Spleen (tissue), 13 donors: ENCODE data around the gene FSIP2. TPM values are rescaled to one million over a fixed set of nuclear protein-coding genes. Genes with fewer than 3 reads are reported as not detected.

Source experiments
- DNase-seq: peaks from one replicate; pipeline ENCODE4 v3.0.0-alpha.2; 2020
- H3K27ac ChIP-seq, 8 donors: fragments of 200-600 bp; sonication (generic) in 7 of 8; 1 replicate in 4 of 8; 2 replicates in 4 of 8; pipeline versions ENCODE4 v1.5.0 to v1.8.0; 2016 to 2021; ENCODE audit warnings: inconsistent platforms in 4 of 8, mild to moderate bottlenecking in 4 of 8, moderate library complexity in 1 of 8
- H3K27me3 ChIP-seq, 7 donors: fragments of 200-600 bp; sonication (generic) in 6 of 7; replicated peaks in 1 of 7; 1 replicate in 4 of 7; 2 replicates in 3 of 7; pipeline versions ENCODE4 v1.5.0 to v1.8.0; 2016 to 2021; ENCODE audit warnings: inconsistent platforms in 3 of 7, mild to moderate bottlenecking in 1 of 7
- H3K36me3 ChIP-seq, 6 donors: fragments of 200-600 bp; sonication (generic) in 5 of 6; 1 replicate in 4 of 6; 2 replicates in 2 of 6; pipeline versions ENCODE4 v1.5.0 to v1.8.0; 2016 to 2021; ENCODE audit warnings: inconsistent platforms in 2 of 6
- H3K4me1 ChIP-seq, 6 donors: fragments of 200-600 bp; sonication (generic) in 5 of 6; 1 replicate in 3 of 6; 2 replicates in 3 of 6; pipeline versions ENCODE4 v1.5.0 to v1.8.0; 2016 to 2021; ENCODE audit warnings: inconsistent platforms in 3 of 6
- H3K4me3 ChIP-seq, 8 donors: fragments of 200-600 bp; sonication (generic) in 7 of 8; 1 replicate in 4 of 8; 2 replicates in 4 of 8; pipeline versions ENCODE4 v1.5.0 to v1.8.0; 2016 to 2021; ENCODE audit warnings: inconsistent platforms in 4 of 8, mild to moderate bottlenecking in 4 of 8, moderate library complexity in 2 of 8
- H3K9me3 ChIP-seq, 8 donors: fragments of 200-600 bp; sonication (generic) in 7 of 8; 1 replicate in 4 of 8; 2 replicates in 4 of 8; pipeline versions ENCODE4 v1.5.0 to v1.8.0; 2016 to 2021; ENCODE audit warnings: inconsistent platforms in 4 of 8
- CTCF ChIP-seq, 11 experiments: fragments of 200-600 bp in 7 of 11; fragments of 450-650 bp in 4 of 11; sonication (generic) in 4 of 11; IDR thresholded peaks in 8 of 11; conservative IDR thresholded peaks in 3 of 11; 1 replicate in 7 of 11; 2 replicates in 4 of 11; pipeline versions ENCODE4 v1.4.0 to v1.8.0; 2016 to 2021; ENCODE audit warnings: antibody characterized with exemption in 11 of 11, inconsistent platforms in 4 of 11, mild to moderate bottlenecking in 1 of 11
- POLR2A ChIP-seq, 3 donors: fragments of 450-650 bp; IDR thresholded peaks; one replicate each; pipeline ENCODE4 v1.5.1; 2017; ENCODE audit warnings: antibody characterized with exemption in 3 of 3, mild to moderate bottlenecking in 1 of 3
- POLR2AphosphoS5 ChIP-seq, 3 donors: sonication (generic); formaldehyde crosslinking; IDR thresholded peaks; one replicate each; pipeline ENCODE4 v1.5.1; 2017; ENCODE audit warnings: antibody characterized with exemption in 3 of 3
- WGBS, 5 donors: extraction: QIAGEN DNeasy Blood & Tissue Kit in 3 of 5; methylation state at CpG; one replicate each; pipeline versions ENCODE4 v1.1.5 to v1.1.7; 2013 to 2018; 5-methylcytosine and 5-hydroxymethylcytosine counted together
- intact Hi-C: fragments of 100-400 bp; cut with DNase I; formaldehyde crosslinking; loops from one replicate; pipeline ENCODE4 v1.15.0; 2023; ENCODE audit warnings: low total_unique reads
- long read RNA-seq, 2 donors: transcript quantifications; one replicate each; lab custom pipeline, GENCODE V29; 2026
- polyA plus RNA-seq, 3 donors: library from polyadenylated mRNA; stranded (reverse); fragments of 200-250 nt; gene quantifications; one replicate each; pipeline ENCODE4 v1.2.1, GENCODE V29; 2013
- total RNA-seq, 7 donors: library from RNA; depleted of rRNA in 3 of 7; stranded (reverse); fragments of >200 nt in 3 of 7; fragmentation: NEBNext Ultra II Directional in 4 of 7; extraction: Animal tissue kit (Norgen Biotek cat#: 25700) in 4 of 7; gene quantifications; one replicate each; pipeline versions ENCODE4 v1.1.0 to v1.2.1, GENCODE V29; 2016 to 2021
- donor health status: healthy with polysubstance abuse.
- donor health status: DM: no; HTN: no; CAD: no; lungs with moderate emphysema.
- donor health status: DM: no; HTN: no; CAD: no.
- donor health status: Bipolar disorder and iron deficiency.
- donor health status: healthy.
- donor health status: DM: no; HTN: no; CAD: no.
- donor health status: DM: yes; HTN: yes; CAD: no.

Gene FSIP2
- total RNA-seq (1 to 10 TPM in 1 of 7 donors, under 1 TPM in 6; 0.20 to 2.6 (median 0.49) TPM), polyA plus RNA-seq (under 1 TPM; 0.03 to 0.11 (median 0.03) TPM)
- long read RNA-seq, donor 1: 0 reads
- long read RNA-seq, donor 2: 0 reads

- TF ChIP-seq POLR2A (IDR thresholded peaks at IDR 0.05) (no peak), CTCF (IDR thresholded peaks at IDR 0.05 in 8 of 11, conservative IDR thresholded peaks at IDR 0.05 in 3 of 11) (peak; percentile 20 to 81 (median 75)), POLR2AphosphoS5 (IDR thresholded peaks at IDR 0.05) (peak in 2 of 3 donors; percentile 9 to 49)
- H3K4me1 ChIP-seq: peaks cover 0 to 7% (median 0%) of the 10 kb centered on the region in 6 donors
- peak; percentile 87 for DNase-seq
- intact Hi-C loops: no loop called here
- H3K9me3 ChIP-seq: peaks cover 0 to 15% (median 0%) of the 10 kb centered on the region in 8 donors
- no peak within 1 kb of the TSS for H3K27ac ChIP-seq
- 13 to 22% (median 13%) methylated on average over 37 to 59 of the region's 59 CpGs for WGBS, 5 donors
- peak within 1 kb of the TSS in 6 of 8 donors; percentile 3 to 60 (median 26) for H3K4me3 ChIP-seq
- H3K27me3 ChIP-seq: peaks cover 0 to 15% (median 0%) of the 10 kb centered on the region in 7 donors
- no peaks in the 10 kb centered on the region for H3K36me3 ChIP-seq
Observed at GRCh38 chr2:185738679-185739472, at the start of gene FSIP2. Gene FSIP2, plus strand, starts transcription at chr2:185738804. Its CDS starts 91 bp downstream, at chr2:185738895.

GRCh38 chr2:185689906-185690539 is 48.6 kb upstream of the FSIP2 start:
- Histone ChIP-seq H3K27ac (no peak overlapping the region), H3K27me3 (no peaks in the 10 kb centered on the region), H3K4me1 (no peaks in the 10 kb centered on the region), H3K36me3 (no peaks in the 10 kb centered on the region), H3K9me3 (peaks cover 0 to 9% (median 0%) of the 10 kb centered on the region in 8 donors), H3K4me3 (no peak overlapping the region)
- no peak for TF ChIP-seq POLR2A (IDR thresholded peaks at IDR 0.05)
- no peak for TF ChIP-seq POLR2AphosphoS5 (IDR thresholded peaks at IDR 0.05)
- no peak for TF ChIP-seq CTCF (IDR thresholded peaks at IDR 0.05 in 8 of 11, conservative IDR thresholded peaks at IDR 0.05 in 3 of 11)
- 69 to 85% (median 78%) methylated on average over 3 of the region's 3 CpGs for WGBS, 5 donors
- intact Hi-C loops: no loop called here
- DNase-seq: no peak

GRCh38 chr2:185695711-185696235 is 42.8 kb upstream of the FSIP2 start:
- H3K4me1 ChIP-seq: no peaks in the 10 kb centered on the region
- WGBS, 5 donors: 23 to 39% (median 24%) methylated on average over 2 of the region's 2 CpGs
- intact Hi-C loops: no loop called here
- H3K27me3 ChIP-seq: no peaks in the 10 kb centered on the region
- H3K9me3 ChIP-seq: peaks cover 0 to 5% (median 0%) of the 10 kb centered on the region in 8 donors
- DNase-seq: no peak
- H3K36me3 ChIP-seq: no peaks in the 10 kb centered on the region
- TF ChIP-seq CTCF (IDR thresholded peaks at IDR 0.05 in 8 of 11, conservative IDR thresholded peaks at IDR 0.05 in 3 of 11) (no peak), POLR2AphosphoS5 (IDR thresholded peaks at IDR 0.05) (no peak), POLR2A (IDR thresholded peaks at IDR 0.05) (no peak)
- H3K4me3 ChIP-seq: no peak overlapping the region
- H3K27ac ChIP-seq: no peak overlapping the region
